ENCODE measurements around the gene CTDSP2. TPM values are rescaled to one million over a fixed set of nuclear protein-coding genes. Genes with fewer than 3 reads are reported as not detected.
A peak's percentile ranks its signal among the peaks of the same experiment; 100 is the strongest.

CTDSP2 gene
- total RNA-seq = 100 to 1,000 TPM in 3 of 4 donors, 10 to 100 TPM in 1; 87.5 to 196 (median 128) TPM

- Histone ChIP-seq H3K36me3 (no peaks in the 10 kb centered on the region), H3K27me3 (no peaks in the 10 kb centered on the region)
- no peak for TF ChIP-seq CTCF (IDR thresholded peaks at IDR 0.05)
- TF ChIP-seq POLR2A (IDR thresholded peaks at IDR 0.05) = peak; percentile 51 to 88
These were observed at the start of gene CTDSP2 for GRCh38 chr12:57846577-57847319. Gene CTDSP2, minus strand, starts transcription at chr12:57846729. Its CDS starts 294 bp downstream, at chr12:57846435.

GRCh38 chr12:57896115-57896433, 49.5 kb upstream of the CTDSP2 start:
- H3K36me3 ChIP-seq = no peaks in the 10 kb centered on the region
- DNase-seq = no peak
- TF ChIP-seq CTCF (IDR thresholded peaks at IDR 0.05) (peak in 1 of 6 experiments; percentile 16), POLR2A (IDR thresholded peaks at IDR 0.05) (no peak)
- peak overlapping the region; percentile 77 to 94 (median 88) for H3K27ac ChIP-seq
- no peaks in the 10 kb centered on the region for H3K9me3 ChIP-seq
- H3K27me3 ChIP-seq = no peaks in the 10 kb centered on the region
- H3K4me1 ChIP-seq = peaks cover 10 to 75% (median 26%) of the 10 kb centered on the region in 4 donors
- peak overlapping the region; percentile 53 to 75 (median 60) for H3K4me3 ChIP-seq

More at GRCh38 chr12:57846577-57847319, at the start of gene CTDSP2:
- peak within 1 kb of the TSS; percentile 88 to 99 (median 98) for H3K4me3 ChIP-seq
- peaks cover 6 to 35% (median 21%) of the 10 kb centered on the region in 4 donors for H3K4me1 ChIP-seq
- H3K9me3 ChIP-seq = no peaks in the 10 kb centered on the region
- peak within 1 kb of the TSS; percentile 97 to 100 (median 100) for H3K27ac ChIP-seq
- DNase-seq = peak; percentile 98 to 100 (median 99)

- peak overlapping the region in 1 of 4 donors; percentile 75 for H3K4me3 ChIP-seq
- H3K27ac ChIP-seq = peak overlapping the region; percentile 77 to 94 (median 88)
- TF ChIP-seq CTCF (IDR thresholded peaks at IDR 0.05) = no peak
- TF ChIP-seq POLR2A (IDR thresholded peaks at IDR 0.05) = no peak
- no peaks in the 10 kb centered on the region for H3K27me3 ChIP-seq
- H3K36me3 ChIP-seq = no peaks in the 10 kb centered on the region
- no peaks in the 10 kb centered on the region for H3K9me3 ChIP-seq
- no peak for DNase-seq
- peaks cover 10 to 80% (median 26%) of the 10 kb centered on the region in 4 donors for H3K4me1 ChIP-seq
These were observed 49.0 kb upstream of the CTDSP2 start for GRCh38 chr12:57895389-57896114.

- Histone ChIP-seq H3K27ac (peak overlapping the region; percentile 77 to 94 (median 88)), H3K4me3 (no peak overlapping the region), H3K4me1 (peaks cover 10 to 88% (median 26%) of the 10 kb centered on the region in 4 donors), H3K36me3 (no peaks in the 10 kb centered on the region), H3K9me3 (no peaks in the 10 kb centered on the region), H3K27me3 (no peaks in the 10 kb centered on the region)
- no peak for DNase-seq
- TF ChIP-seq POLR2A (IDR thresholded peaks at IDR 0.05) = no peak
- no peak for TF ChIP-seq CTCF (IDR thresholded peaks at IDR 0.05)
These were observed 48.1 kb upstream of the CTDSP2 start for GRCh38 chr12:57894399-57895292.
